Endodermal cell (in vitro differentiated cells): Measurements from ENCODE around the gene SPOUT1. TPM values are rescaled to one million over a fixed set of nuclear protein-coding genes. Genes with fewer than 3 reads are reported as not detected.
"Not testable (repeated sequence)": the region's sequence is repeated elsewhere in the genome, so short reads cannot be mapped to it uniquely, and the experiment has no call there.

Experiments used
- DNase-seq: peaks from one replicate; pipeline ENCODE4 v3.0.0-alpha.2; 2017
- H3K27ac ChIP-seq: 2 replicates; pipeline ENCODE4 v1.5.1; 2013; ENCODE audit warnings: mild to moderate bottlenecking, low read depth, low read length, moderate library complexity
- H3K27me3 ChIP-seq: 2 replicates; pipeline ENCODE4 v1.6.1; 2013; ENCODE audit warnings: mild to moderate bottlenecking, low read length, moderate library complexity; ENCODE audit not compliant: insufficient read depth, control insufficient read depth, poor library complexity, severe bottlenecking
- H3K36me3 ChIP-seq: 2 replicates; pipeline ENCODE4 v1.7.0; 2013; ENCODE audit warnings: mild to moderate bottlenecking, low read length, moderate library complexity; ENCODE audit not compliant: control insufficient read depth, insufficient read depth
- H3K4me1 ChIP-seq: one replicate; pipeline ENCODE4 v1.7.0; 2013; ENCODE audit warnings: low read length; ENCODE audit not compliant: control insufficient read depth, insufficient read depth
- H3K4me3 ChIP-seq: 2 replicates; pipeline ENCODE4 v1.5.1; 2013; ENCODE audit warnings: mild to moderate bottlenecking, low read length, moderate library complexity
- H3K9ac ChIP-seq: 2 replicates; pipeline ENCODE4 v1.6.1; 2013; ENCODE audit warnings: mild to moderate bottlenecking, low read length, moderate library complexity; ENCODE audit not compliant: poor library complexity, severe bottlenecking; ENCODE audit errors: extremely low read depth
- H3K9me3 ChIP-seq: 2 replicates; pipeline ENCODE4 v1.6.1; 2013; ENCODE audit warnings: mild to moderate bottlenecking, low read length, moderate library complexity; ENCODE audit not compliant: control insufficient read depth
- H3K27ac Mint-ChIP-seq: 2 replicates; pipeline ENCODE4 v1.8.0; 2020; ENCODE audit warnings: mixed read lengths
- H3K27me3 Mint-ChIP-seq: 2 replicates; pipeline ENCODE4 v1.8.0; 2021; ENCODE audit warnings: mild to moderate bottlenecking, mixed read lengths; ENCODE audit not compliant: insufficient read depth
- H3K36me3 Mint-ChIP-seq: 2 replicates; pipeline ENCODE4 v1.8.0; 2020; ENCODE audit warnings: low read depth, mixed read lengths
- H3K4me1 Mint-ChIP-seq: 2 replicates; pipeline ENCODE4 v1.8.0; 2020; ENCODE audit warnings: mixed read lengths
- H3K4me3 Mint-ChIP-seq: 2 replicates; pipeline ENCODE4 v1.8.0; 2020; ENCODE audit warnings: mild to moderate bottlenecking, moderate library complexity, mixed read lengths
- H3K9me3 Mint-ChIP-seq: 2 replicates; pipeline ENCODE4 v1.8.0; 2020; ENCODE audit warnings: mild to moderate bottlenecking, mixed read lengths
- WGBS, 2 experiments: methylation state at CpG; one replicate each; pipeline versions ENCODE4 v1.1.5 to v1.1.7; 2013; ENCODE audit warnings: missing lambda C conversion rate in 2 of 2, mixed read lengths in 1 of 2; ENCODE audit not compliant: insufficient coverage in 1 of 2, insufficient read length in 1 of 2; 5-methylcytosine and 5-hydroxymethylcytosine counted together
- total RNA-seq, 2 donors: library from RNA; stranded (reverse); fragmentation: NEBNext Ultra II Directional in 1 of 2; extraction: Animal tissue kit (Norgen Biotek cat#: 25700) in 1 of 2; gene quantifications; 2 replicates in 1 of 2; 3 replicates in 1 of 2; pipeline ENCODE4 v1.2.1, GENCODE V29; 2021
- TF ChIP-seq, protein P1 (sequence below): fragments of 200-600 bp; sonication (generic); conservative IDR thresholded peaks from 2 replicates; pipeline ENCODE4 v1.5.0; 2021; ENCODE audit warnings: antibody characterized with exemption, mild to moderate bottlenecking

Gene SPOUT1
- total RNA-seq, 2 donors from 2014 or later, result 66.9 to 86.5 TPM

- no peak overlapping the region for H3K4me3 Mint-ChIP-seq
- H3K36me3 Mint-ChIP-seq, result peaks cover 38% of the 10 kb centered on the region
- Histone ChIP-seq H3K4me3 (no peak overlapping the region), H3K27me3 (no peaks in the 10 kb centered on the region), H3K9me3 (peaks cover 28% of the 10 kb centered on the region), H3K27ac (no peak overlapping the region), H3K4me1 (peaks cover 9% of the 10 kb centered on the region), H3K9ac (no peak overlapping the region), H3K36me3 (no peaks in the 10 kb centered on the region)
- peaks cover 36% of the 10 kb centered on the region for H3K9me3 Mint-ChIP-seq
- 92 to 97% methylated on average over 3 of the region's 3 CpGs for WGBS, 2 experiments
- H3K4me1 Mint-ChIP-seq, result peaks cover 8% of the 10 kb centered on the region
- DNase-seq, result no peak
- H3K27me3 Mint-ChIP-seq, result no peaks in the 10 kb centered on the region
- TF ChIP-seq, protein P1, sequence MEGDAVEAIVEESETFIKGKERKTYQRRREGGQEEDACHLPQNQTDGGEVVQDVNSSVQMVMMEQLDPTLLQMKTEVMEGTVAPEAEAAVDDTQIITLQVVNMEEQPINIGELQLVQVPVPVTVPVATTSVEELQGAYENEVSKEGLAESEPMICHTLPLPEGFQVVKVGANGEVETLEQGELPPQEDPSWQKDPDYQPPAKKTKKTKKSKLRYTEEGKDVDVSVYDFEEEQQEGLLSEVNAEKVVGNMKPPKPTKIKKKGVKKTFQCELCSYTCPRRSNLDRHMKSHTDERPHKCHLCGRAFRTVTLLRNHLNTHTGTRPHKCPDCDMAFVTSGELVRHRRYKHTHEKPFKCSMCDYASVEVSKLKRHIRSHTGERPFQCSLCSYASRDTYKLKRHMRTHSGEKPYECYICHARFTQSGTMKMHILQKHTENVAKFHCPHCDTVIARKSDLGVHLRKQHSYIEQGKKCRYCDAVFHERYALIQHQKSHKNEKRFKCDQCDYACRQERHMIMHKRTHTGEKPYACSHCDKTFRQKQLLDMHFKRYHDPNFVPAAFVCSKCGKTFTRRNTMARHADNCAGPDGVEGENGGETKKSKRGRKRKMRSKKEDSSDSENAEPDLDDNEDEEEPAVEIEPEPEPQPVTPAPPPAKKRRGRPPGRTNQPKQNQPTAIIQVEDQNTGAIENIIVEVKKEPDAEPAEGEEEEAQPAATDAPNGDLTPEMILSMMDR, result no peak
- H3K27ac Mint-ChIP-seq, result no peak overlapping the region
Measured at GRCh38 chr9:128846680-128847030, 17.1 kb upstream of the SPOUT1 start.

GRCh38 chr9:128845186-128845931, 15.8 kb upstream of the SPOUT1 start:
- Histone ChIP-seq H3K4me1 (peaks cover 9% of the 10 kb centered on the region), H3K4me3 (peak overlapping the region; percentile 40), H3K27me3 (no peaks in the 10 kb centered on the region), H3K9me3 (peaks cover 16% of the 10 kb centered on the region), H3K36me3 (no peaks in the 10 kb centered on the region), H3K27ac (peak overlapping the region; percentile 6), H3K9ac (no peak overlapping the region)
- H3K4me3 Mint-ChIP-seq, result no peak overlapping the region
- peak; percentile 76 for DNase-seq
- H3K4me1 Mint-ChIP-seq, result peaks cover 8% of the 10 kb centered on the region
- TF ChIP-seq, protein P1, result peak; percentile 60
- WGBS, 2 experiments, result 87 to 93% methylated on average over 9 to 13 of the region's 13 CpGs
- no peaks in the 10 kb centered on the region for H3K27me3 Mint-ChIP-seq
- peaks cover 33% of the 10 kb centered on the region for H3K36me3 Mint-ChIP-seq
- H3K27ac Mint-ChIP-seq, result peak overlapping the region; percentile 78
- peaks cover 24% of the 10 kb centered on the region for H3K9me3 Mint-ChIP-seq

DNA sequence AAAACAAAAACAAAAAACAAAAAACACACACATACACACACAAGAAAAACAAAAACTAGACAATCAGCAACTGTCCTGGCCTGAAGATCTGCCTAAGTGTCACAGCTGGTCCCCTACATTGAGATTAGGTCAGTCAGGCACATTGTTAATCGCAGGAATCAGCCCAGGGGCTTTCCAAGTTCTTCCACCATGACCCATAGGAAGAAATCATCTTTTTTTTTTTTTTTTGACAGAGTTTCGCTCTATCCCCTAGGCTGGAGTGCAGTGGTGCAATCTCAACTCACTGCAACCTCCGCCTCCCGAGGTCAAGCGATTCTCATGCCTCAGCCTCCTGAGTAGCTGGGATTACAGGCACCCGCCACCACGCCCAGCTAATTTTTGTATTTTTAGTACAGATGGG, 13.6 kb upstream of the SPOUT1 start:
- not testable (repeated sequence) for H3K27ac Mint-ChIP-seq, H3K4me1 ChIP-seq, H3K27me3 ChIP-seq, H3K9me3 ChIP-seq, H3K36me3 ChIP-seq, H3K4me3 Mint-ChIP-seq, H3K9me3 Mint-ChIP-seq, H3K27me3 Mint-ChIP-seq, DNase-seq, H3K27ac ChIP-seq, H3K9ac ChIP-seq, H3K4me3 ChIP-seq
- Mint-ChIP-seq H3K36me3 (peaks cover 33% of the 10 kb centered on the region), H3K4me1 (peaks cover 12% of the 10 kb centered on the region)
- WGBS, 2 experiments, result 90 to 94% methylated on average over 4 to 7 of the region's 7 CpGs
